Stimulated activated CD4-positive, alpha-beta T cell treated with anti-CD3 and anti-CD28 coated beads, Interleukin-1b, Interleukin-23, amount 100 ng/mL, for 24 hours (primary cell): ENCODE measurements around the gene ULK1.

Experiments used
- DNase-seq, 4 experiments: peaks; one replicate each; pipeline ENCODE4 v3.0.0-alpha.2; 2020; ENCODE audit warnings: low read depth in 4 of 4, low spot score in 1 of 4

Gene ULK1

GRCh38 chr12:131907379-131908091, 13.1 kb downstream of the ULK1 start:
- no peak for DNase-seq

GRCh38 chr12:131908092-131909080, 14.0 kb downstream of the ULK1 start:
- no peak for DNase-seq

GRCh38 chr12:131909081-131909751, 14.8 kb downstream of the ULK1 start:
- DNase-seq = no peak

- no peak for DNase-seq
These were observed 15.4 kb downstream of the ULK1 start for GRCh38 chr12:131909752-131910219.

- no peak for DNase-seq
These were observed 16.0 kb downstream of the ULK1 start for GRCh38 chr12:131910302-131911027.

- DNase-seq = no peak
These were observed 16.7 kb downstream of the ULK1 start for GRCh38 chr12:131911028-131911650.

- no peak for DNase-seq
These were observed 17.5 kb downstream of the ULK1 start for GRCh38 chr12:131911851-131912477.

GRCh38 chr12:131912518-131913274, 18.3 kb downstream of the ULK1 start:
- no peak for DNase-seq

- no peak for DNase-seq
These were observed 19.2 kb downstream of the ULK1 start for GRCh38 chr12:131913666-131914065.

- DNase-seq = no peak
These were observed 19.8 kb downstream of the ULK1 start for GRCh38 chr12:131914179-131914702.

- no peak for DNase-seq
These were observed 20.7 kb downstream of the ULK1 start for GRCh38 chr12:131915000-131915689.

GRCh38 chr12:131915823-131916222, 21.4 kb downstream of the ULK1 start:
- DNase-seq = no peak

- DNase-seq = no peak
These were observed 22.1 kb downstream of the ULK1 start for GRCh38 chr12:131916306-131917138.

GRCh38 chr12:131917139-131917710, 22.8 kb downstream of the ULK1 start:
- DNase-seq = no peak

- DNase-seq = no peak
These were observed 23.4 kb downstream of the ULK1 start for GRCh38 chr12:131917711-131918306.

GRCh38 chr12:131918311-131919050, 24.1 kb downstream of the ULK1 start:
- DNase-seq = no peak
